ENCODE measurements around the gene RXFP2. TPM values are rescaled to one million over a fixed set of nuclear protein-coding genes. Genes with fewer than 3 reads are reported as not detected.
A peak's percentile ranks its signal among the peaks of the same experiment; 100 is the strongest.

Gene RXFP2
- total RNA-seq, 1 donor from 2014 or later: not detected

GRCh38 chr13:31824705-31825517 is 85.6 kb downstream of the RXFP2 start:
- DNase-seq: peak; percentile 32

- DNase-seq: no peak
Observed at GRCh38 chr13:31826521-31826920, 87.2 kb downstream of the RXFP2 start.

DNA sequence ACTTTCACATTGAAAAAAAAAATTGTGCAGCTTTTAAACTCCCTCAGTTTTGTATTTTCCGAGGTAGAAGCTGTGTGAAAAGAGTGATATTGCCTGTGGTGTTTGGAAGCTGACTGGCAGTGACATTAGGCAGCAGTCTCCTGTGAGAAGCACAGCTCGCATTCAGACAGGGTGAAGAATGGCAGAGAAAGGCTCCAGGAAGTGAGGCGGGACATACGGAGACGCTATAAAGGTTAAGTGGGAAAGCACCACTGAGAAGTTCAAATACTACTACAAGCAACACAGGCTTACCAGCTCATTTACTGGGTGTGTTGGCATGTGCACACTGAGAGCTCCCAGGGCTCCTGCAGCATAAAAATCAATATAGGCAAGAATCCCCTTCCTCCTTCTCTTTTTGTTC is 88.4 kb downstream of the RXFP2 start:
- no peak for DNase-seq

DNA sequence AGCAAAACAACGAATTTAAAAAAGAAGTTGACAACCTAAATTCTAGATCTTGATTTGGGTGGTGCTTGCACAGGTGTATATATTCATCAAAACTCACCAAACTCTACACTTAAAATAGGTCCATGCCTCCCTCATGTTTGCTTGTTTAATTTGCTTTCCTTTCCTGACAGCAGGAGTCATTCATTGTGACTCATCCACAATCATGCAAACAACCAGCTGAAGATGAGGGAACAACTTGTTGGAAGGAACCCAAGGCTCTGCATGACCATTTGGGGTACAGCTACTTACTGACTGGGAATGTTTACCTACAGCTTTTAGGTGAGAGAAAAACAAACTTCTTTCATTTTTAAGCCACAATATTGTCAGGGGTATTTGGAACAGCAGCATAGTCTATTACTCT is 96.6 kb downstream of the RXFP2 start:
- DNase-seq: no peak

- no peak for DNase-seq
Observed at GRCh38 chr13:31843044-31843443, 103.7 kb downstream of the RXFP2 start.

DNA sequence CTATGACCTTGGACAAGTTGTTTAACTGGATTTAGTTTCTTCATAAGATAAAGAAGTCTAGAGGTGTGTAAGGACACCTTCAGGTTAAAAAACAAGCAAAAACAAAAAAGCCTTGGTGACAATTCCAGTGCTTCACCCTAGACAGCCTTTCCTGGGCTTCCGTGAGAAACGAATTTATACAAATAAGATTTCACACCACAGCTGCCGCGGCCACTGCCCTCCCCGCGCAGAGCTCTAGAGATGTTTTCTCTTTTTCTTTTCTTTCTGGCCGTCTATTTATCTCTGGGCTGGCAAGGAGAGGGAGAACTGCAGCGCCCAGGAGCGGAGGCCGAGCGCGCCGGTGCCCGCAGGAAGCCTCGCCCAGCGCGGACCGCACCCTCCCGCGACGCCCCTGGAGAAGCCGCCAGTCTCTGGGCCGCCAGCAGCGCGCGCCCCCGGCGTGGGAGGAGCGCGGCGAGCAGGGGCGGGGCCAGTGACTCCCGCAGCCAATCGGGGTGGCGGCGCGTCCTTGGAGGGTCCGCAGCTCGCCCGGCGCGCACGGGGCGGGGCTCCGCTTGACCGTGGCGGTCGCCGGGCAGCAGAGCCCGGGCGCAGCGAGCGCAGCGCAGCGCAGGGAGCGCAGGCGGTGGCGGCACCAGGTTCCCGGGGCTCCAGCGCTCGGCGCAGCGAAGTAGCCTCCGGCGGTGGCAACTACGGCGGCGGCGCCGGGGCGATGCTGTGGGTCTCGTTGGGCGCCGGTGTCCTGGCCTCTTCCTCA is 107.0 kb downstream of the RXFP2 start:
- peak; percentile 95 for DNase-seq

DNA sequence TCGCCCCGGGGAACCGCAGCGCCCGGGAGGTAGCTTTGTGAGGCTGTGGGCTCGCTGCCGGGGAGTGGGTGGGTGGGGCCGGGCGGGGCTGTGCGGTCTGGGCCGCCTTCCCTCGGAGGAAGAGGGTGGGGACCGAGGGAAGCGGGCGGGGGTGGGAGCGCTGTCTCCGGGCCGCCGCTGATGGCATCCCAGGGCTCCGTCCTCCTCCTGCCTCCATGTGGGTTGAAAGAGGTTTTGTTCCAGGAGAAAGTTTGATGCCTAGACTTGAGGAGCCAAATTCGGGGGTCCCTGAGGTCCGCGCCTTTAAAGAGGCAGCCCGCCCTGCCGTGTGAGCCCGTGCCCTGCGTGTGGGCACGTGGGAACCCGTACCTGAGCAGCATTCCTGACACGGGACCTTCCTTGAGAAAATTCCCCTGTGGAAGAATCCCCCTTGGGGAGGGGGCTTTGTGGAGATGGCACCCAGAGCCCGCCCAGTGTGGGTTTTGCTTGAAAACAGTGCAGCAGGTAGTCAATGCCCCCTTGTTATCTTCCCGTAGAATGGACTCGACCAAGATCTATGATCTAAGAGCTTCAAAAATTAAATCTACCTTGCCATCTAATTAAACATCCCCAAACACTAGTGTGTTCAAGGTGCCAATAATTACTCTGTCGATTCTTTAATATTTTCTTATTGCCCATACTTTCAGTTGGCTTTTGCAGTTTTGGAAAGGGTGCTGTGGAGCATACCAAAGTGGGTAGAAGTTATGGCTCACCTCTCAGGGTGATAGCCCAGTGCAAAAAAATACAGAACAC is 107.8 kb downstream of the RXFP2 start:
- peak; percentile 49 for DNase-seq

- no peak for DNase-seq
Observed at GRCh38 chr13:31848621-31849020, 109.3 kb downstream of the RXFP2 start.

GRCh38 chr13:31849206-31849605 is 109.9 kb downstream of the RXFP2 start:
- DNase-seq: no peak

GRCh38 chr13:31850041-31850555 is 110.8 kb downstream of the RXFP2 start:
- DNase-seq: peak; percentile 56

DNA sequence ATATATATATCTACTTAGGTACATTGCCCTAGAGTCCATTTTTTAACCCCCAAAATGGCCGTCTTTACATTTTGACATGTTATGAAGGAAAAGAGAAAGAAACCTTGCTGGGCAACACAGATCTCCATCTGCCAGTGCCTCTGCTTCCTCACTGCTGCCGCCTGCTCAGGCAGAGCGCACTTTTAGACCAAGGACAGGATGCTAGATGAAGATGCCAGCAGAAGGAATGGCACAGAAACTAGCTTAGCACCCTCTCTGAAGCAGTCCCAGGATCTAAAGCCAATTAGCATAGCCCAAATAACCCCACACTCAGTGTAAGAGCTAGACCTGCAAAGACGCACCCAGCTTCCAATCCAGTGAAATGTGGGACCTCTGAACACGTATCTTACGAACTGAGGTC is 111.9 kb downstream of the RXFP2 start:
- DNase-seq: no peak
